GM10248 (cell line): ENCODE measurements around the gene BTG2.

Source experiments
- CTCF ChIA-PET: fragments of 300-600 bp; sonication (Branson Sonifier 250); formaldehyde crosslinking; extraction: SDS; loops from one replicate; lab custom pipeline; 2021; ENCODE audit warnings: antibody characterized with exemption; lab: Yijun Ruan, JAX
- POLR2A ChIA-PET: fragments of 350-650 bp; sonication (Branson Sonifier 250); formaldehyde crosslinking; extraction: SDS; loops from one replicate; lab custom pipeline; 2020; ENCODE audit warnings: antibody characterized with exemption; lab: Yijun Ruan, JAX
- DNase-seq: peaks from one replicate; pipeline ENCODE4 v3.0.0; 2012; ENCODE audit errors: extremely low spot score
- CTCF ChIP-seq: IDR thresholded peaks from 2 replicates; pipeline ENCODE4 v1.5.1; 2012; ENCODE audit warnings: mild to moderate bottlenecking, low read depth; ENCODE audit errors: extremely low read depth, missing control alignments, control extremely low read depth

Gene BTG2

GRCh38 chr1:203327684-203328457, 22.6 kb downstream of the BTG2 start:
- CTCF ChIA-PET, result interaction anchor here (1.1 to 9.8 kb wide), 16 partner anchors 10 to 159 kb away, joined by 3 to 181 read pairs (median 12); partner anchors contain the start of gene BTG2
- POLR2A ChIA-PET, result interaction anchor here (0.6 to 9.0 kb wide), 6 partner anchors 19 to 139 kb away, joined by 3 to 225 read pairs (median 4); partner anchors contain the start of gene BTG2
- DNase-seq, result peak; percentile 70
- TF ChIP-seq CTCF, result peak; percentile 65

DNA sequence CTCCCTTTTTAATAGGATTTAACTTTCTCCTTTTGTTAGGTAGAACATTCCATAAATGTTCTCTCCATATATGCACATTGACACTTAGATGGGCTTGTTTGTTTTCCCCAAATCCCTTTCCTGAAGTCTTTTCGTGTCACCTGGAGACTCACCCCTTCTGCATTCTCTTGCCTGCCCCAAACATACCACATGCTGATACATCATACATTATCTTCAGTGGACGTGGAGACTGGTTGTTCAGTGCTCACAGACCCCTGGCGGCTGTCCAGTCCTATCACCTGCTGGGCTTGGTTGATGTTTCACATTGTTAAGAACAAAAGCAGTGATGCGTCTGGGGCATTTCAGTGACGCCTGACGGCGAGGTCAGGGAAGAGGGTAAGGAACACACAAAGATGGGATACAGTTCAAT, 23.4 kb downstream of the BTG2 start:
- no peak for TF ChIP-seq CTCF
- POLR2A ChIA-PET, result no interaction called here
- CTCF ChIA-PET, result interaction anchor here (1.1 to 9.8 kb wide), 6 partner anchors 9 to 59 kb away, joined by 3 to 181 read pairs (median 16); no protein-coding TSS in a partner anchor
- DNase-seq, result no peak

DNA sequence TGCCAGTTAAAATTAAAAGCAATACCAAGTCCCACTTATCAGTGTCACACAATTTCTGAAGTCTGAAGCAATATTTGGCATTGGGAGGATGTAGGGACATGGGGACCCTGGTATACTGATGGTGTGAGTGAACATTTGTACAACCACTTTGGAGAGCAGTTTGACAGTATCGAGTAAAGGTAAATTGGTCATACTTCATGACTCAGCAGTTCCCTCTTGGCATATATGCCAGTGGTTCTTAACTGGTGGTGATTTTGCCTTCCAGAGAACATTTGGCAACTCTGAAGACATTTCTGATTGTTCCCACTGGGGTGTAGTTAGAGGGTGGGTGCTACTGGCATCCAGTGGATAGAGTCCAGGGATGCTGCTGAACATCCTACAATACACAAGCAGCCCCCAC, 25.9 kb downstream of the BTG2 start:
- DNase-seq, result no peak
- CTCF ChIA-PET, result interaction anchor here (1.6 to 25.7 kb wide), 4 partner anchors 10 to 65 kb away, joined by 3 to 690 read pairs (median 12); no protein-coding TSS in a partner anchor
- TF ChIP-seq CTCF, result no peak
- POLR2A ChIA-PET, result no interaction called here

DNA sequence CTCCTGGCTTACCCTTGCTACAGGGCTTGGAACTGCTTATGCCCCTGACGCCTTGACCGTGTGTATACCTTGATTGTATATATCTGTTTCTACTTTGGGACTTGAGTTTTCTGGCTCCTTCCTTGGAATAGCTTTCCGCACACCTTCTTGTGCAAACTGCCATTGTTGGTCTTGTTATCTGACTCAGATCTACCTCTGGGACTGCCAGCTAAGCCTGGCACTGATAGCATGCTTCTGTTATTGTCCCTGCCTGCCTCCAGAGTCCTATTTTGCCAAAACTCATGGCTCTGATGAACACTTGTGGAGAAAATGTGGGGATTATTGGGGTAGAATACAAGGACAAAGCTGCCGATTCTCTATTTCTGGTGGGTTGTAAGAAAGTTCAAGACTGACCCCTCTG, 30.2 kb downstream of the BTG2 start:
- no peak for DNase-seq
- ChIA-PET POLR2A (interaction anchor here (0.7 kb wide), 1 partner anchor 31 kb away, joined by 5 read pairs; the partner anchor contains the start of gene BTG2), CTCF (interaction anchor here (1.2 to 25.7 kb wide), 11 partner anchors 9 to 169 kb away, joined by 3 to 690 read pairs (median 11); partner anchors contain the start of gene FMOD)
- no peak for TF ChIP-seq CTCF

- CTCF ChIA-PET, result interaction anchor here (1.2 to 25.7 kb wide), 12 partner anchors 8 to 168 kb away, joined by 3 to 690 read pairs (median 12); partner anchors contain the start of gene FMOD
- DNase-seq, result no peak
- POLR2A ChIA-PET, result interaction anchor here (0.6 to 0.7 kb wide), 2 partner anchors 29 to 31 kb away, joined by 4 to 5 read pairs; partner anchors contain the start of gene BTG2
- TF ChIP-seq CTCF, result no peak
Observed at GRCh38 chr1:203336097-203336496, 30.8 kb downstream of the BTG2 start.

DNA sequence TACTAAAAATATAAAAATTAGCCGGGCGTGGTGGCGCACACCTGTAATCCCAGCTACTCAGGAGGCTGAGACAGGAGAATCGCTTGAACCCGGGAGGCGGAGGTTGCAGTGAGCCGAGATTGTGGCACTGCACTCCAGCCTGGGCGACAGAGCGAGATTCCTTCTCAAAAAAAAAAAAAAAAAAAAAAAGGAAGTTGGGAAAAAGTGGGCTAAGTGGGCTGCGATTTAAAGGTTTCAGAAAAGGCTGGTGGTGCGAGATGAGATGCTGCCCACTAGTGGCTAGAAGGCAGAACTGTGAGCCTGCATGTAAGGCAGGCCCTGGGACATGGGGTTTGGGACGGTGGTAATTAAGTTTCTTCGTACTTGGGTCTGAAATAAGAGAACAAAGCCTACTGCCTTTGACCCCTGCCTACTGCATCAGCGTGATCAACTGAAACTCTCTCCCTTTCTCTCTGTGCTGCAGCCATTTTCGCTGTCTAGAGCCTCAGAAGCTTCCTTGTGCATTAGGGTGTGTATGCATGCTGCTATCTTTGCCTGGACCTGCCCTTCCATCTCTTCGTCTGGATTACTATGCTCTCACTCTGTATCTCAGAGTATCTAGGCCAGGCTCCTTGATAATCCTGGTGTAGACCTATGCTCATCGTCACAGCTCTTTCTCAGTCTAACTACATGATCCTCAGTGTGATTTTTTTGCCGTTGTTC, 33.2 kb downstream of the BTG2 start:
- POLR2A ChIA-PET, result interaction anchor here (0.7 to 0.9 kb wide), 2 partner anchors 26 to 32 kb away, joined by 6 to 7 read pairs; no protein-coding TSS in a partner anchor
- TF ChIP-seq CTCF, result peak; percentile 99
- DNase-seq, result peak; percentile 85

More for the DNA sequence above, 33.2 kb downstream of the BTG2 start:
- CTCF ChIA-PET, result interaction anchor here (0.7 to 25.7 kb wide), 15 partner anchors 8 to 315 kb away, joined by 3 to 690 read pairs (median 17); partner anchors contain the start of genes FMOD, OPTC and PRELP
